ENCODE results near the gene LRP1B.

LRP1B gene

DNA sequence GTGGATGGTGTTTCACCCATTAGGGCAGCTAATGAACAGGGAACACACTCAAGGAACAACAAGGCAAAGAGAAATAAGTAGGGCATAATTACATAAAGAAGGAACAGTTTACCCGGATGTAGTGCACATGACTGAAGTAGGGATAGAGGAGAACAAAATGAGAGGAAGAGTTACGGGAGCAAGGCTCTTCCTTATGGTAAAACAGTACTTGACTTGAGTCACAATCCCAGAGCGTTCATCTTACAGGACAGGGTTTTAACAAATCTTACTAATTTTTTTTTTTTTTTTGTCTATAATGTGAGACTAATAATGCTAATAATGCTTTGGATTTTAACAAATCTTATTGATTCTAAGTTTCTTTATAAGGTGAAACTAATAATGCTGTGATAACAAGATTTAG, 1329.5 kb downstream of the LRP1B start:
- Histone ChIP-seq H3K4me1 (ENCODE audit: control insufficient read depth, insufficient read depth, low read length, poor library complexity, severe bottlenecking) (no peaks in the 10 kb centered on the region), H3K27ac (ENCODE audit: insufficient read depth, low read length, poor library complexity, severe bottlenecking) (no peak overlapping the region), H3K9me3 (ENCODE audit: control insufficient read depth, low read length) (no peaks in the 10 kb centered on the region), H3K4me3 (ENCODE audit: insufficient read depth, low read depth, low read length, poor library complexity, severe bottlenecking) (no peak overlapping the region), H3K36me3 (ENCODE audit: control insufficient read depth, insufficient read depth, low read length) (no peaks in the 10 kb centered on the region), H3K27me3 (replicated peaks; ENCODE audit: control insufficient read depth, insufficient read depth, low read length, poor library complexity, severe bottlenecking) (no peaks in the 10 kb centered on the region)
- DNase-seq, result no peak

DNA sequence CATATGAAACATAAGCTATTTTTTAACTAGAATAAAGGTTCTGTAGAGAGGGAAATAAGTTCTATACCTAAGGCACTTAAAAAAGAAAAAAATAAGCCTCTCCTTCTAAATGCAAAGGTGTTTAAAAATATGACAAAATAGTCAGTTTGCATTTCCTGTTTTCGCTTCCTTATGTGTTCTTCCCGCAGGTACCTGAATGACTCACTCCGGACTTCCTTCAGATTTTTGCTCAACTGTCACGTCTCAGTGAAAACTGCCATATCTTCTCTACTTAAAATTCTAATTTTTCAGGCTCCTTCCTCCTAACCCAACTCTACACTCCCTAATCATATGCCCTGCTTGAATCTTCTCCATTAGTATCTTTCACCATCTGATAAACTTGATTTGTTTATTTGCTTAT, 1333.1 kb downstream of the LRP1B start:
- no peak for DNase-seq
- Histone ChIP-seq H3K4me1 (ENCODE audit: control insufficient read depth, insufficient read depth, low read length, poor library complexity, severe bottlenecking) (no peaks in the 10 kb centered on the region), H3K27ac (ENCODE audit: insufficient read depth, low read length, poor library complexity, severe bottlenecking) (no peak overlapping the region), H3K36me3 (ENCODE audit: control insufficient read depth, insufficient read depth, low read length) (no peaks in the 10 kb centered on the region), H3K9me3 (ENCODE audit: control insufficient read depth, low read length) (no peaks in the 10 kb centered on the region), H3K27me3 (replicated peaks; ENCODE audit: control insufficient read depth, insufficient read depth, low read length, poor library complexity, severe bottlenecking) (no peaks in the 10 kb centered on the region), H3K4me3 (ENCODE audit: insufficient read depth, low read depth, low read length, poor library complexity, severe bottlenecking) (no peak overlapping the region)

DNA sequence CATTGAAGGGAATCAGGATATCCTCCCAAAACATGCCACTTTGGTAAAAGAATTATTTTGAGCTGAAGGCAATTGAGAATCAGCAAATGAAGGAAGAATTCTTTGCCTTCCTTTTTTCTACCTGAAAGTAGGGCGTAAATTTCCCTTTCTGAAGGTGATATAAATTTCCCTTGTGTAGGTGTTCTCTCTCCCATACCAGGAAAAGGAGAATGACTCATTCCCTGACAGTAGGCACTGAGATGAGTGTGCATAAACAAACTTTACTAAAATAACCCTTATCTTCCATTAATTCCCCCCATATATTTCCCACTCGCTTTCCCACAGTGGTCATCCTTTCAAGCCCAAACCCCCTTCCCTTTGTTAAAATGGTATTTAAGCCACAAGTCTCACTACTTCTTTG, 1339.0 kb downstream of the LRP1B start:
- Histone ChIP-seq H3K27ac (ENCODE audit: insufficient read depth, low read length, poor library complexity, severe bottlenecking) (no peak overlapping the region), H3K4me3 (ENCODE audit: insufficient read depth, low read depth, low read length, poor library complexity, severe bottlenecking) (no peak overlapping the region), H3K4me1 (ENCODE audit: control insufficient read depth, insufficient read depth, low read length, poor library complexity, severe bottlenecking) (no peaks in the 10 kb centered on the region), H3K27me3 (replicated peaks; ENCODE audit: control insufficient read depth, insufficient read depth, low read length, poor library complexity, severe bottlenecking) (no peaks in the 10 kb centered on the region), H3K9me3 (ENCODE audit: control insufficient read depth, low read length) (no peaks in the 10 kb centered on the region), H3K36me3 (ENCODE audit: control insufficient read depth, insufficient read depth, low read length) (no peaks in the 10 kb centered on the region)
- DNase-seq, result no peak

DNA sequence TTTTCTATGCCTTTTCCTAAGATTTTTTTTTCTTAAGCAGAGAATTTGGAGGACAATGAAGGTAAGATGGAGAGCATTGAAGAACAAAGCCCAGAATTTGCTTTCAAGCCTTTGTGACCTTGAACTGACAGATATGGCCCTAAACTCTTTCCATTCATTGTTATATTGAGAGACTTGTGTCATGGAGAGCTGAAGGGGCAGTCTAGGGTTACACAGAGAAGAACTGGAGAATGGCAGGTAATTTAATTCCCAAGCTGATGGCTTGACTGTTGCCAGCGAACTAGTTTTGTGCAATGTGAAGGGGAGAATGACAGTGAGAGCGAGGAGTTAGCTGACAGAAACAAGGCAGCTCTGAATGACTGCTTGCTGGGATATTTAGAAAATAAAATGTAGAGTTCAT, 1344.2 kb downstream of the LRP1B start:
- Histone ChIP-seq H3K27me3 (replicated peaks; ENCODE audit: control insufficient read depth, insufficient read depth, low read length, poor library complexity, severe bottlenecking) (no peaks in the 10 kb centered on the region), H3K9me3 (ENCODE audit: control insufficient read depth, low read length) (no peaks in the 10 kb centered on the region), H3K4me3 (ENCODE audit: insufficient read depth, low read depth, low read length, poor library complexity, severe bottlenecking) (no peak overlapping the region), H3K36me3 (ENCODE audit: control insufficient read depth, insufficient read depth, low read length) (no peaks in the 10 kb centered on the region), H3K27ac (ENCODE audit: insufficient read depth, low read length, poor library complexity, severe bottlenecking) (no peak overlapping the region), H3K4me1 (ENCODE audit: control insufficient read depth, insufficient read depth, low read length, poor library complexity, severe bottlenecking) (no peaks in the 10 kb centered on the region)
- no peak for DNase-seq

DNA sequence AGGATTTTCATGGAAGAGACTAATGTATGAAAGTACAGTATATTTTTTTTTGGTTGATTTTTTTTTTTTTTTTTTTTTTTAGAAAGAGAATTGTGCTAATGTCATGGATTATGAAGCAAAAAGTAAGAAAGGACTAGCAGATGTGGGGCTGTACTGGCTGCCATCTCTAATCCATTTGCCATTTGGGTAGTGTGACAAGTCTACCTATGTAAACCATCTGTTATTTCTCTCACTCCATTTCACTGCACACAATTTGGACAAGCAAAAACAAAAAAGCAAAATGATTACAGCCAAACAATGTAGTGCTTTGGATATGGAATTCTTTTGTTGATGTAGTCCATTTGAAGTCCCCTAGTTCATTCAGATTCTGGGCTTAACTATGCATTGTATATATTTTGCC, 1355.4 kb downstream of the LRP1B start:
- Histone ChIP-seq H3K27me3 (replicated peaks; ENCODE audit: control insufficient read depth, insufficient read depth, low read length, poor library complexity, severe bottlenecking) (no peaks in the 10 kb centered on the region), H3K4me1 (ENCODE audit: control insufficient read depth, insufficient read depth, low read length, poor library complexity, severe bottlenecking) (no peaks in the 10 kb centered on the region), H3K9me3 (ENCODE audit: control insufficient read depth, low read length) (no peaks in the 10 kb centered on the region), H3K27ac (ENCODE audit: insufficient read depth, low read length, poor library complexity, severe bottlenecking) (no peak overlapping the region), H3K36me3 (ENCODE audit: control insufficient read depth, insufficient read depth, low read length) (no peaks in the 10 kb centered on the region), H3K4me3 (ENCODE audit: insufficient read depth, low read depth, low read length, poor library complexity, severe bottlenecking) (no peak overlapping the region)
- no peak for DNase-seq

DNA sequence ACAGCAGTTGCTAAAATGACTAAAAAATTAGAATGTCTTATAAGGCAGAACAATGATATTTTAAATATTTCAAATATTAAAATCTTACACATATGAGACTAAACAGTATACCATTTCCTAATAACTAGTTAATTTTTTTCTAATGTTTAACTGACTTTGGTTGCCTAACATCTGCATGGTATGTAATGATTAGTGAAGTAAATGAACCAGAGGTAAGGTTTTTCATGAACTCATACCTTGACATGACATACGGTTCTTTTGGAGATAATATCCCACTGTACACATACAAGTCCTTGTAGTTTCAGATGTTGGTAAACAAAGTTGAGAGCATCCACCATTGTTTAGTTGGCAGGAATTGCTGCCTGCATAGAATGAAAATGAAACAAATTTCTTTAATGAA, 1360.2 kb downstream of the LRP1B start:
- no peaks in the 10 kb centered on the region for H3K9me3 ChIP-seq (ENCODE audit: control insufficient read depth, low read length)
- DNase-seq, result no peak
- no peaks in the 10 kb centered on the region for H3K27me3 ChIP-seq (replicated peaks; ENCODE audit: control insufficient read depth, insufficient read depth, low read length, poor library complexity, severe bottlenecking)
- H3K4me3 ChIP-seq (ENCODE audit: insufficient read depth, low read depth, low read length, poor library complexity, severe bottlenecking), result no peak overlapping the region
- H3K36me3 ChIP-seq (ENCODE audit: control insufficient read depth, insufficient read depth, low read length), result no peaks in the 10 kb centered on the region
- H3K4me1 ChIP-seq (ENCODE audit: control insufficient read depth, insufficient read depth, low read length, poor library complexity, severe bottlenecking), result no peaks in the 10 kb centered on the region
- no peak overlapping the region for H3K27ac ChIP-seq (ENCODE audit: insufficient read depth, low read length, poor library complexity, severe bottlenecking)

DNA sequence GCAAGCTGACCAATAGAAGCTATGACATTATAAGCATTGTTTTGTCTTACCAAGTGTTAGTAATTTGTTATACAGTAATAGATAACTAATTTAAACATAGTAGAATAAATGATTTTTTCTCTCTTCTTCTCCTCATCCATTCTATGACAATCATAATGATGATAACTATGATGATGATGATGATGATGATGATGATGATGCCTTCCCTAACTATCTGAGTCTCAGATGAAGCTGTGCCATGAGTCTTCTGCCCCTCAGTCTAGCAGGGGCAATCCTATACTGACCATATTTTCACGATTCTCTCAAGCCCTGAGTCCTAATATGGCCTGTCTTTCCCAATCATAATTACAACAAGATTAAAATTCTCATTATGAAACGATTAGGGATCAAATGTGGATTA, 1369.0 kb downstream of the LRP1B start:
- Histone ChIP-seq H3K4me3 (ENCODE audit: insufficient read depth, low read depth, low read length, poor library complexity, severe bottlenecking) (no peak overlapping the region), H3K4me1 (ENCODE audit: control insufficient read depth, insufficient read depth, low read length, poor library complexity, severe bottlenecking) (no peaks in the 10 kb centered on the region), H3K36me3 (ENCODE audit: control insufficient read depth, insufficient read depth, low read length) (no peaks in the 10 kb centered on the region), H3K27ac (ENCODE audit: insufficient read depth, low read length, poor library complexity, severe bottlenecking) (no peak overlapping the region), H3K27me3 (replicated peaks; ENCODE audit: control insufficient read depth, insufficient read depth, low read length, poor library complexity, severe bottlenecking) (no peaks in the 10 kb centered on the region), H3K9me3 (ENCODE audit: control insufficient read depth, low read length) (no peaks in the 10 kb centered on the region)
- DNase-seq, result no peak

DNA sequence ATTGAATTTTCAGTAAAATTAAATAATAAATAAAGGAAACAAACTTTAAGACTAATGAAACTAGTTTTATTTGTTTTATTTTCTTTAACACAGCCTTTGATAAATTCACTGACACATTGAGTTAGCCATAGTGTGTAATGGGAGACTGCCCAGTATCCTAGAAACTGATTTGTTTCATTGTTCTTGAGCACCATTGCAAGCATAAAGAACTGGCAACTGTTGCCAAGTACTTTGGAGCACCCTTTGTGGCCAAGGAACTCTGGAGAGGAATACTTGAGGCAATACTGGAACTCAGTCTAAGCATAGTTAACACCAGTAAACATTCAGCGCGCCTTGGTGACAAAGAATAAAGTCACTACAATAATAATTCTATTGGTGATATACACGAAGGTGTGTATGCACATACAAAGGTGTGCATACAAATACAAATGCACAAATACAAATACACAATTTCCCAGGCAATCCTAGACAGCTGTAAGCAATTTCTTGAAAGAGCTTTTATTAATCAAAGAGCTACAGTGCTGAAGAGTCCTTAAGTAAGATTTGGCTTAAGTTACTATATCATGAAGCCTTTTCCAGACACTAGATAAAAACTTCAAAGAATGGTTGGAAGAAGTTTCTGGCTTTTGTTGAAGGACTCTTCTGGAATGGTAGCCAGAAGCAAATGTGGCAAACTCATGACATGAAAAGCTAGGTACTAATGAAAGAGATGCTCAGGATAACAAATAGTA, 1371.2 kb downstream of the LRP1B start:
- Histone ChIP-seq H3K9me3 (ENCODE audit: control insufficient read depth, low read length) (no peaks in the 10 kb centered on the region), H3K4me3 (ENCODE audit: insufficient read depth, low read depth, low read length, poor library complexity, severe bottlenecking) (no peak overlapping the region), H3K4me1 (ENCODE audit: control insufficient read depth, insufficient read depth, low read length, poor library complexity, severe bottlenecking) (no peaks in the 10 kb centered on the region), H3K27me3 (replicated peaks; ENCODE audit: control insufficient read depth, insufficient read depth, low read length, poor library complexity, severe bottlenecking) (no peaks in the 10 kb centered on the region), H3K27ac (ENCODE audit: insufficient read depth, low read length, poor library complexity, severe bottlenecking) (no peak overlapping the region), H3K36me3 (ENCODE audit: control insufficient read depth, insufficient read depth, low read length) (no peaks in the 10 kb centered on the region)
- no peak for DNase-seq

DNA sequence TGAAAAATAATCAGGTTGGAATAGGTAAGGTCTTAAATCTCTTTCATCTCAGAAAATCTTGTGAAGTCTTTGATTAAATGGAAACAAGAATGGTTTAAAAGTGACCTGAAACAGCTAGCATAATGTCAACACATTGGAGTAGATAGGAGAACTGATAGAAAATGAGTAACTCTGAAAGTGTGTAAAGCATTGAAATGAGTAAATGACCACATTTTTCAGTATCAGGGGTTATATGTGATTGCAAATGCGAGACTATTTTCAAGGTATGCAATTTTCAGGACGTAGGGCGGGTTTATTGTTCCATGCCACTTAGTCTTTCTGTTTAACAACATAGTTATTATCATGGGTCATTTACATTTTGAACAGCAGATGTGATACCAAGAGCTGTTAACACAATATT, 1383.2 kb downstream of the LRP1B start:
- no peak overlapping the region for H3K27ac ChIP-seq (ENCODE audit: insufficient read depth, low read length, poor library complexity, severe bottlenecking)
- no peaks in the 10 kb centered on the region for H3K36me3 ChIP-seq (ENCODE audit: control insufficient read depth, insufficient read depth, low read length)
- no peak for DNase-seq
- no peaks in the 10 kb centered on the region for H3K9me3 ChIP-seq (ENCODE audit: control insufficient read depth, low read length)
- H3K4me3 ChIP-seq (ENCODE audit: insufficient read depth, low read depth, low read length, poor library complexity, severe bottlenecking), result no peak overlapping the region
- H3K27me3 ChIP-seq (replicated peaks; ENCODE audit: control insufficient read depth, insufficient read depth, low read length, poor library complexity, severe bottlenecking), result no peaks in the 10 kb centered on the region
- no peaks in the 10 kb centered on the region for H3K4me1 ChIP-seq (ENCODE audit: control insufficient read depth, insufficient read depth, low read length, poor library complexity, severe bottlenecking)

DNA sequence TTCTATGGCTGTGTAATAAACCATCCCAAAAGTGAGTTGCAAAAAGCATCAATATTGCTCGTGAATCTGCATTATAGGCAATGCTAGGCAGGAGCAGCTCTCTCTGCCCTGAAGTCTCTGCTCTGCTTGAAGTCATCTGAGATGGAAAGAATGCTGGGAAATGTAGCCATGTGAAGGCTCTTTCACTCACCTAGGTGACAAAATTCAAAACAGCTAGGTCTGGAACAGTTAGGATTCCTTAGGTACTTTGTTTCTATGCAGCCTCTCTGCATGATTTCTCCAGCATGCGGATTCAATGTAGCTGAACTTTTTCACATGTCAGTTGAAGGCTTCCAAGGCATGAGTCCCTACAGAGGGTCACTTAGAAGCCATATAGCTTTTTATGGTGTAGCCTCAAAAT, 1383.7 kb downstream of the LRP1B start:
- no peaks in the 10 kb centered on the region for H3K9me3 ChIP-seq (ENCODE audit: control insufficient read depth, low read length)
- H3K4me1 ChIP-seq (ENCODE audit: control insufficient read depth, insufficient read depth, low read length, poor library complexity, severe bottlenecking), result no peaks in the 10 kb centered on the region
- no peak overlapping the region for H3K27ac ChIP-seq (ENCODE audit: insufficient read depth, low read length, poor library complexity, severe bottlenecking)
- no peaks in the 10 kb centered on the region for H3K36me3 ChIP-seq (ENCODE audit: control insufficient read depth, insufficient read depth, low read length)
- no peaks in the 10 kb centered on the region for H3K27me3 ChIP-seq (replicated peaks; ENCODE audit: control insufficient read depth, insufficient read depth, low read length, poor library complexity, severe bottlenecking)
- H3K4me3 ChIP-seq (ENCODE audit: insufficient read depth, low read depth, low read length, poor library complexity, severe bottlenecking), result no peak overlapping the region
- no peak for DNase-seq

Data from effector memory CD4-positive, alpha-beta T cell (primary cell).